ENCODE measurements around the gene ATCAY.
"Not testable (repeated sequence)": the region's sequence is repeated elsewhere in the genome, so short reads cannot be mapped to it uniquely, and the experiment has no call there.

ATCAY gene

DNA sequence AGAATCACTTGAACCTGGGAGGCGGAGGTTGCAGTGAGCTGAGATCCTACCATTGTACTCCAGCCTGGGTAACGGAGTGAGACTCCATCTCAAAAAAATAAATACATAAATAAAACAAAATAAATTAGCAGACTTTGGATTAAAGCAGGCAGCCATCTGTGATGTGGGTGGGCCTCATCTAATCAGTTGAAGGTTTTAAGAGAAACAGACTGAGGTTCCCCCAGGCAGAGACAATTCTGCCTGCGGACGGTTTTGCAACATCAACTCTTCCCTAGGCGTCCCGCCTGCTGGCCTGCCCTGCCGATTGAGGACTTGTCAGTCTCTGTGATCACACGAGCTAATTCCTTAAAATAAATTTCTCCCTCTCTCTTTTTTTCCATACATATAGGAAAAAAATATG is 23.7 kb downstream of the ATCAY start:
- no peak for DNase-seq

DNA sequence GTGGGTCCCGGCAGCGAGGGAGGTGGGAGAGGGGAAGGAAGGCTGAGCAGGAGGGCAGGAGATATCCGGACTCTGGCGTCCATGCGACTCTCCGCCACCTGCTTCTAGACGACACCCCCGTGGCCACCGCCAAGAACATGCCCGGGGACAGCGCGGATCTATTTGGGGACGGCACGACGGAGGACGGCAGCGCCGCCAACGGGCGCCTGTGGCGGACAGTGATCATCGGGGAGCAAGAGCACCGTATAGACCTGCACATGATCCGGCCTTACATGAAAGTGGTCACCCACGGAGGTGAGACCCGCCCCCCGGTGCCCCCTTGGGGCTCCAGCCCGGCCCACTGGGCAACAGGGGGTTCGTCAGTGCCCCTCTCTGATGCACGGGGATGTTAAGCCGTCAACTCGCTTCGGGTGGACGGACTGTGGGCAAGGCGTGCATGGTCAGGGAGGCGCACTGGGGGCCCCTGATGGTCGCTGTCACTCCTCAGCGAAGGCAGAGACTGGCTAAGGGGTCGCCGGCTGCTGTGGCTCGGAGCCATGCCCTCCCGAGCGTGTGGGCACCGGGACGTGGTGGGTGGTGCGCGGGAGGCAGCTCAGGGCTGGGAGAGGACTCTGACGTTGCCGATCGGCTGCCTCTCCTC is 27.3 kb downstream of the ATCAY start:
- DNase-seq, result no peak

DNA sequence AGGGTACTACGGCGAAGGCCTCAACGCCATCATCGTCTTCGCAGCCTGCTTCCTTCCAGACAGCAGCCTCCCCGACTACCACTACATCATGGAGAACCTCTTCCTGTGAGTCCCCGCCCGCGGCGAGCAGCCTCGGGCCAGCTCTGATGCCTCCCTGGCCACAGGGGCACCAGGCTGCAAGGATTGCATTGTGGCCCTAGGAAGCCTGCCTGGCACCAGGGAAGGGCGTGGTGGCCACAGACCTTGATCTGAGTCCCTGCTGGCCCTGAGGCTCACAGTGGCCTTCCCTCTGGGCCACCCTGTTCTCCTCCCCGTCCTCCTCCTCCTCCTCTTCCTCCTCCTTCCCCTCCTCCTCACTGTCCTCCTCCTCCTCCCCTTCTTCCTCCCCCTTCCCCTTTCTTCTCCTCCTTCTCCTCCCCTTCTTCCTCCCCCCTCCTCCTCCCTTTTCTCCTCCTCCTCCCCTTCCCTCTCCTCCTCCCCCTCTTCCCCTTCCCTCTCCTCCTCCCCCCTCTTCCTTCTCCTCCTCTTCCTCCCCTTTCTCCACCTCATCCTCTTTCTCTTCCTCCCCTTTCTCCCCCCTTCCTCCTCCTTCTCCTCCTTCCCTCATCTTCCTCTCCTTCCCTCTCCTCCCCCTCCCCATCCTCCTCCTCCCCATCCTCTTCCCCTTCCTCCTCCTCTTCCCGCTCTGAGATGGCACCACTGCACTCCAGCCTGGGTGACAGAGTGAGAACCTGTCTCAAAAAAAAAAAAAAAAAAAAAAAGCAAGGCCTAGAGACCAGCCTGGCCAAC is 28.0 kb downstream of the ATCAY start:
- no peak for DNase-seq

DNA sequence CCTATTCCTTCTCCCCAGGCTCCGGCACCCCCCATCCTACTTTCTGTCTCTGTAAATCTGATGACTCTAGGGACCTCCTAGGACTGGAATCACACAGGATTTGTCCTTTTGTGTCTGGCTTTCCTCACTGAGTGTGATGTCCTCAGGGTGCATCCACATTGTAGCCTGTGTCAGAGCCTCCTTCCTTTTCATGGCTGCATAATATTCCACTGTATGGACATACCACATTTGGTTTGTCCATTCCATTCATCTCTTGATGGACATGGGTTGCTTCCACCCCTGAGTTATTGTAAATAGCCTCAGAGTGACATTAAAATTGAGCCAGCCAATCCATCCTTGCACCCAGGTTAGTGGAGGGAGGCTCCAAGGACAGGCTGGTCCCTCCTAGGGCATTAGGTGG is 29.6 kb downstream of the ATCAY start:
- no peak for DNase-seq

DNA sequence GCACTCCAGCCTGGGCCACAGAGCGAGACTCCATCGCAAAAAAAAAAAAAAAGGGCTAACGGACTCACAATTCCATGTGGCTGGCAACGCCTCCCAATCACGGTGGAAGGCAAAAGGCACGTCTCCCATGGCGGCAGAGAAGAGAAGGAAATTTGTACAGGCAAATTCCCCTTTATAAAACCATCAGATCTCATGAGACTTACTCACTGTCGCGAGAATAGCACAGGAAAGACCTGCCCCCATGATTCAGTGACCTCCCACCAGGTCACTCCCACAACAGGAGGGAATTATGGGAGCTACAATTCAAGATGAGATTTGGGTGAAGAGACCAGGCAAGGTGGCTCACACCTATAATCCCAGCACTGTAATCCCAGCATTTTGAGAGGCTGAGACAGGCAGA is 33.7 kb downstream of the ATCAY start:
- no peak for DNase-seq

DNA sequence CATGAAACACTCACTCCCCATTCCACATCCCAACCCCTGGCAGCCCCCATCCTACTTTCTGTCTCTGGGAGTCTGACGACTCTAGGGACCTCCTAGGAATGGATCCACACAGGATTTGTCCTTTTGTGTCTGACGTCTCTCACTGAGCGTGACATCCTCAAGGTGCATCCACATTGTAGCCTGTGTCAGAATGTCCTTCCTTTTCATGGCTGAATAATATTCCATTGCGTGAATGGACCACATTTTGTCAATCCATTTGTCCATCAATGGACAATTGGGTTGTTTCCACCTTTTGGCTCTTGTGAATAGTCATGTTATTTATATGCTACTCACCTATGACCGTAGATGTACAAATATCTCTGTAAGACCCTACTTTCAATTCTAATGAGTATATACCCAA is 35.5 kb downstream of the ATCAY start:
- DNase-seq, result no peak

DNA sequence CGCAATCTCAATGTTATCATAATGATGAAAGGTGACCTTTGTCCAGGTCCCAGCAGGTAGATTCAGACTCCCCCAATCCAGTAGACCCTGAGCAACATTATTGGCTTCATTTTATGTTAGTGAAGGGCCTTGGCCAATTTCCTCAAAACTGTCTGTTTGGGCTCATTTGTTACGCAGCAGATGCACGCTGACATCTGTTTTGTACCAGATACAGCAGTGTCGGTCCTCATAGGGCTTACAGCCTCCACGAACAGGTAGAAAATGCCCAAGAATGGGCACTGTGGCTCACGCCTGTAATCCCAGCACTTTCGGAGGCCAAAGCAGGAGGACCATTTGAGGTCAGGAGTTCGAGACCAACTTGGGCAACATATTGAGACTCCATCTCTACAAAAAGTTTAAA is 39.3 kb downstream of the ATCAY start:
- no peak for DNase-seq

DNA sequence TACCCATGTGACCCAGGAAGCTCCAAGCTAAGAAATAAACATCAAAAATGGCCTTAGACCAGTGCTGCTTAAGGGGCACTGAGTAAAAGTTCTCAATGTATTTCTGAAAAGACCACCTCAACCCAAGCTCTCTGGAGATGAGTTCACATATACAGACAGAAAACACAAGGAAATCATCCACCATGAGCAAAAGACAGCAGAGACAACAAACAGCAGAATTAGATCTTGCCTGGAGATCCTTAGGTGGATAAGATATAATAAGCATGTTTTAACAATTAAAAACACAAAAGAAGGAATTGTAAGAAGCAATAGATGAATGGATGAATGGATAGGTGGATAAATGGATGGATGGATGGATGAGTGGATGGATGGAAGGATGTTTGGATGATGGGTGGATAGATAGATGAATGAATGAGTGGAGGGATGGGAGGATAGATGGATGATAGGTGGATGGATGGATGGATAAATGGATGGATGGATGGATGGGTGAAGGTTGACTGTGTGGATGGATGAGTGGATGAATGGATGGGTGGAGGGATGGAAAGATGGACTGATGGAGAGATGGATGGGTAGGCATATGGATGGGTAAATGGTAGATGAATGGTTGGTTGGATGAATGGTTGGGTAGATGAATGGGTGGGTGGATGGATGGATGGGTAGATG is 42.7 kb downstream of the ATCAY start:
- no peak for DNase-seq

DNA sequence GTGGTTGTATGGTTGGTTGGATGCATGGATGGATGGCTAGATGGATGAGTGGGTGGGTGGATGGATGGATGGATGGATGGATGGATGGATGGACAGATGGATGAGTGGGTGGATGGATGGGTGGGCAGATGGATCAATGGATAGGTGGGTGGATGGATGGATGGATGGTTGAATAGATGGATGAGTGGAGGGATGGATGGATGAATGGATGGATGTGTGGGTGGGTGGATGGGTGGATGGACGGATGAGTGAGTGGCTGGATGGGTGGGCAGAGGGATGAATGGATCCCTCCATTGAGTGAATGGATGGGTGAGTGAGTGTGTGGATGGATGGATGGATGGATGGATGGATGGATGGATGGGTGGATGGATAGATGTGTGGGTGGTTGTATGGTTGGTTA is 43.4 kb downstream of the ATCAY start:
- DNase-seq, result no peak

DNA sequence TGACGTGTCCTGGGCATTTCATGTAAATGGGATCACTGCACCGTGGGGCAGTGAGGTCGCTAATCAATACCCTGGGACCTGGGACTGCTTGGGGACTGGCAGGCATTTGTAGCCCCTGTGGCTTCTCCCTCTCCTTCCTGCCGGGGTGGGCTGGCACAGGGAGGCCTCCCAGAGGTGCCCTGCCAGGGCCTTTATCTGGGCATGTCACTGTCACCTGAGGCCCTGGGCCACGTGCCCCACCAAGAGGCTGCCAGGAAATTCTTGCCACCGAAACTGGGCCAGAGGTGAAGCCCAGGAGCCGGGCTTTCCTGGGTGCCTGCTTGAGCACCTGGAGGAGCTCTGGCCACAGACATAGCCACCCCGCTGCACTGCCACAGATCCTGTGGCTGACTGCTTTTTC is 50.6 kb downstream of the ATCAY start:
- DNase-seq, result no peak

DNA sequence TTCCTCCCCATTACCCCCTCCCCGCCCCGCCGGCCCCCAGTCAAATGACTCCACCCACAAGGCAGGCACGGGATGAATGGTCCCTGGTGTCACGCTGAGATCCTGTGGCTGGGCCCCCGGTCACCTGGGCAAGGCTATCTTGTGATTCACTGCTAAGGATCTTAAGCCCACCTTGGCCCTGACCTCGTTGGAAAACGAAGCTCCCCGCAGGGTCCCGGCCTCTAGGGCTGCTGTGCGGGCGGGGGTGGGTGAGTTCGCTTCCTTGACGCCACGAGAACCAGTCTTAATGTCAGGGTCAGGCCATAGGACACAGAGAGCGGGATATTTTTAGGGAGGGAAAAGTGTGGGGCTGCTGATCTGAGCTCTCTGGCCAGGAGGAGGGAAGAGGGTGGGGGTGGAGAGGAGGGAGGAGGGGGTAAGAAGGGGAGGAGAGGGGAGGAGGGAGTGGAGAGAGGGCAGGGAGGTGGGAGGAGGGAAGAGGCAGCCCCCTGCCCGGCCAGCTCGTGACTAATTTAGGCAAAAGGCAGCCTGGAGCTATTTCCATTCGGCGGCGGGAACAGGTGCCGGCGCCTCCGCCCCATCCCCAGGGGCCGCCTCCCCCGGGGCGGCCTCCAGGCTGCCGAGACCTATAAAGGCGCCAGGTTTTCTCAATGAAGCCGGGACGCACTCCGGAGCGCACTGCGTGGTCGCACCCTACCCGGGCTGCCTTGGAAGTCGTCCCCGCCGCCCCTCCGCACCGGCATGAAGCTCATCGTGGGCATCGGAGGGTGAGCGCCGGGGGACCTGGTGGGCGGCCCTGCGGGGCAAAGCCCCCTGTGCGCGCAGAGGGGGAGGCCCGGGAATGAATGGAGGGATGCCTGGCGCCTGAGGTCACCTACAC is 52.7 kb downstream of the ATCAY start, which contains the start of gene NMRK2:
TSS of gene NMRK2 (plus strand) at position 139 of the 880 bp plus-strand sequence. CDS start at position 742, 603 bp downstream.
- DNase-seq, result no peak

DNA sequence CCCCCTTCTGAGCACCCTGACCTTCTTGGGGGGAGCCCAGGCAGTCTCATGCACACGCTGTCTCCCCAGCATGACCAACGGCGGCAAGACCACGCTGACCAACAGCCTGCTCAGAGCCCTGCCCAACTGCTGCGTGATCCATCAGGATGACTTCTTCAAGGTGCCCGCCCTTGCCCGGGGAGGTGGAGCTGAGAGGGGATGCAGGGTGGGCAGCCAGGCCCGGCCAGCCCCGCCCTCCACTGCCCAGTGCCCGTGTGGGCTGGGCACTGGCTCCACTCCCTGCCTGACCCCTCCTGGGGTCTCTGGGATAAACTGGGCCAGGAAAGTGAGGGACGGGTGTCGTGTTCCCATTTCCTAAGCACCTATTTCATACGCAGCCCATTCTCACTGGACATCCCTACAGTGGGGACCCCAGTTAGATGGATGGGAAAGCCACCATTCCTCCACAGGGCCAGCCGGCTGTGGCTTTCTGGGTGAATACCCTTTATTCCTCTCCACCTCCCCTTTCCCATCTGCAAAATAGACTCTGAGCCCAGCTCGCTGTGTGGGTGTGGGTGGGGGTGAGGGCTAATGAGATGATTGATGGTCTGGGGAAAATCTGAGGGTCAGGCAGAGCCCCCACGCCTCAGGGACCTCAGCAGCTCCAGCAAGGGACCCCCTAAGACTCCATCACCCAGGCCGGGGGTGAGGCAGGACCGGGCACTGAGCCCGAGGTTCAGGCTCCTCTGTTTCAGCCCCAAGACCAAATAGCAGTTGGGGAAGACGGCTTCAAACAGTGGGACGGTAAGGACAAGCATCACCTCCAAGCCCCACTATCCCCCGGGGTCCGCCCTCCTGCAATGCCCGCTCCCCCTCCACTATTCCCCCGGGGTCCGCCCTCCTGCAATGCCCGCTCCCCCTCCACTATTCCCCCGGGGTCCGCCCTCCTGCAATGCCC is 56.3 kb downstream of the ATCAY start:
- DNase-seq, result no peak

DNA sequence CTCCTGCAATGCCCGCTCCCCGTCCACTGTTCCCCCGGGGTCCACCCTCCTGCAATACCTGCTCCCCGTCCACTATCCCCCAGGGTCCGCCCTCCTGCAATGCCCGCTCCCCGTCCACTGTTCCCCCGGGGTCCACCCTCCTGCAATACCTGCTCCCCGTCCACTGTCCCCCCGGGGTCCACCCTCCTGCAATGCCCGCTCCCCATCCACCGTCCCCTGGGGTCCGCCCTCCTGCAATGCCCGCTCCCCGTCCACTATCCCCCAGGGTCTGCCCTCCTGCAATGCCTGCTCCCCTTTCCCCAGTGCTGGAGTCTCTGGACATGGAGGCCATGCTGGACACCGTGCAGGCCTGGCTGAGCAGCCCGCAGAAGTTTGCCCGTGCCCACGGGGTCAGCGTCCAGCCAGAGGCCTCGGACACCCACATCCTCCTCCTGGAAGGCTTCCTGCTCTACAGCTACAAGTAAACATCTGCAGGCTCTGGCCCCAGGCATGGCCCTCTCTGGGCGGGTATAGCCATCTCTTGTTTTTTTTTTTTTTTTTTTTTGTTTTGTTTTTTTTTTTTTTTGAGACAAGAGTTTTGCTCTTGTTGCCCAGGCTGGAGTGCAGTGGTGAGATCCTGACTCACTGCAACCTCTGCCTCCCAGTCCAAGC is 57.9 kb downstream of the ATCAY start:
- not testable (repeated sequence) for DNase-seq

DNA sequence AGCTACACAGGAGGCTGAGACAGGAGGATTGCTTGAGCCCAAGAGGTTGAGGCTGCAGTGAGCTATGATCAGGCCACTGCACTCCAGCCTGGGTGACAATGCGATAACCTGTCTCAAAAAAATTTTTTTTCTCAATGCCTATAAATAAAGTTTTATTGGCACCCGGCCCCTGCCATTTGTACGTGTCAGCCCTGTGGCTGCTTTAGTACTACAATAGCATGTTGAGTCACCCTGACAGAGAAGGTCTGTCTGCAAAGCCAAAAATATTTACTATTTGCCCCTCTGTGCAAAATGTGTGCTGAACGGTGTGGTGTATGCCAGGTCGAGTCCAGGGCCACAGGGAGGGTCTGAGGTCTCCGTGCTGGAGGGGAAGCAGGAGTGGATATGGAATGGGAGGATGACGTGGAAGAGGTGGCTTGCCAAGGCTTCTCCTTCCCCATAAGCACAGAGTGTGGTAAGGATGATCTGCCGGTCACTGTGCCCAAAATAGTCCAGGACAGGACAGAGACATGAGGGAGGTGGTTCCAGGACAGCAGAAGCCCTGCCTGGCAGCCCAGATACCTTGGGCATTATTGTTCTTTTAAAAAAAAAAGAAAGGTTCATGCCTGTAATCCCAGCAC is 62.4 kb downstream of the ATCAY start:
- no peak for DNase-seq

DNA sequence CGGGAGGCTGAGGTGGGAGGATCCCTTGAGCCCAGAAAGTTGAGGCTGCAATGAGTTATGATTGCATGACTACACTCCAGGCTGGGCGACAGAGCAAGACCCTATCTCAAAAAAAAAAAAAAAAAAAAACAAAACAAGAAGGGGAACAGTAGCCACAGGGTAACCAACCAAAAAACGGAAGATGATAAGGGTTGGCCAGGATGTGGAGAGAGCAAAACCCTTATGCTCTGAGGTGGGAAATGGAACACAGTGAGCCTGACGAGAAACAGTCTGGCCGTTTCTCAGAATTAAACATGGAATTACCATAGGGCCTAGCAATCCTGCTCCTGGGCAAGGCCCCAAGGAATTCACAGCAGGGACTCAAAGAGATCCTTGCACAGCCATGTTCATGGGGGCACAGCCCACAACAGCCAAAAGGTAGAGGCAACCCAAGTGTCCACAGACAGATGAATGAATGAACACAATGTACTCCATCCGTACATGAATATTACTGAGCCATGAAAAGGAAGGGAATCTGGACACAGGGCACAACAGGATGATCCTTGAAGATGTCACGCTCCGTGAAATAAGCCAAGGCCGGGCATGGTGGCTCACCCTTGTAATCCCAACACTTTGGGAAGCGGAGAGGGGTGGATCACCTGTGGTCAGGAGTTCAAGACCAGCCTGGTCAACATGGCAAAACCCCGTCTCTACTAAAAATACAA is 63.7 kb downstream of the ATCAY start:
- DNase-seq, result no peak

DNA sequence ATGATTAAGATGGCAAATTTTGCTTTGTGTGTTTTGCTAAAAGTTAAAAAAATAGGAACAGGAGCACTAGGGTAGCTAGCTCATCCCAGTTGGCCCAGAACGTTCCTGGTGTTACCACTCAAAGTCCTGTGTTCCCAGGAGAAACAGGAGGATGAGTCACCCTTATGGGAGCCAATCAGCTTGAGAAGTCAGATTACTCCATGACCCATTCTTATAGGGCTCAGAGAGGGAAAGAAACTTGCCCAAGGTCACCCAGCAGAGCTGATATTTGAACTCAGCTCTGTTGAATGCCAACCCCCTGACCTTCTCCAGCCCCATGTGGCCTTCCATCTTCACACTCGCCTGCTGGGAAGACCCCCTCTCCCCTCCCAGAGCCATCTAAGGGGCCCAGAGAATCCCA is 65.4 kb downstream of the ATCAY start:
- no peak for DNase-seq

DNA sequence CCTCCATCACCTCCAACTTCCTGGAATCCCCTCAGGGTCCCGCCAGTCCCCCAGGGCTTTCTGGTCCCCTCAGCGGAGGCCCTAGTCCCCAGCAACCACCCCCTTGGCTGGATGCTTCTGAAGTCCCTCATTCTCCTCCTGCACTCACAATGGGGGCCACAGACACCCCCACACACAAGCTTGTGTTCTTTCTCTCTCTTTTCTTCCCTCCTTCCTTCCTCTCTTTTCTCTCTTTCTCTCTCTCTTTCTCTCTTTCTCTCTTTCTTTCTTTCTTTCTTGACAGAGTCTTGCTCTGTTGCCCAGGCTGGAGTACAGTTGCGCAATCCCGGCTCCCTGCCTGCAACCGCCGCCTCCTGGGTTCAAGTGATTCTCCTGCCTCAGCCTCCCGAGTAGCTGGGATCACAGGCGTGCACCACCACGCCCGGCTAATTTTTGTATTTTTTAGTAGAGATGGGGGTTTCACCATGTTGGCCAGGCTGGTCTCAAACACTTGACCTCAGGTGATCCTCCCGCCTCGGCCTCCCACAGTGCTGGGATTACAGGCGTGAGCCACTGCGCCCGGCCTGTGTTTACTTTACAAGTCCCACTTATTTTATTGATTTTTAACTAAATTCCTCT is 66.9 kb downstream of the ATCAY start:
- DNase-seq, result not testable (repeated sequence)

DNA sequence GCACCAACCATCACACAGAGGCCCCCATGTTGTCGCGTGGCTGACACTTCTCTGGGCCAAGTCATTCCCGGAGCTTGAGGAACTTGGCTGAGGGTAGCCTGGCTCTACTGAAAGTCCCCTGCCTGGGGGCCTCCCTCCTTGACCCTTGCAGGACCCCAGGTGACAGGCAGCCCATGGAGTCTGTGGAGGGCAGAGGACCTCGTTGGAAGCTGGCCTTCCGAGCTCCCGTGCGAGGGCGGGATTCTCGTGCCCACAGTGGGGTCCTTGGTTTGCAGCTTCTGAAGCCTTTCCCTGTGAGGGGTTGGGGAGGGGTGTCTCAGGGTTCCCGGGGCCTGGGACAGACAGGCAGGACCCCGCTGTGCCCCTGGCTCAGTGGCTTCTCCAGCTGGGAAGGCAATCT is 68.8 kb downstream of the ATCAY start:
- DNase-seq, result no peak

DNA sequence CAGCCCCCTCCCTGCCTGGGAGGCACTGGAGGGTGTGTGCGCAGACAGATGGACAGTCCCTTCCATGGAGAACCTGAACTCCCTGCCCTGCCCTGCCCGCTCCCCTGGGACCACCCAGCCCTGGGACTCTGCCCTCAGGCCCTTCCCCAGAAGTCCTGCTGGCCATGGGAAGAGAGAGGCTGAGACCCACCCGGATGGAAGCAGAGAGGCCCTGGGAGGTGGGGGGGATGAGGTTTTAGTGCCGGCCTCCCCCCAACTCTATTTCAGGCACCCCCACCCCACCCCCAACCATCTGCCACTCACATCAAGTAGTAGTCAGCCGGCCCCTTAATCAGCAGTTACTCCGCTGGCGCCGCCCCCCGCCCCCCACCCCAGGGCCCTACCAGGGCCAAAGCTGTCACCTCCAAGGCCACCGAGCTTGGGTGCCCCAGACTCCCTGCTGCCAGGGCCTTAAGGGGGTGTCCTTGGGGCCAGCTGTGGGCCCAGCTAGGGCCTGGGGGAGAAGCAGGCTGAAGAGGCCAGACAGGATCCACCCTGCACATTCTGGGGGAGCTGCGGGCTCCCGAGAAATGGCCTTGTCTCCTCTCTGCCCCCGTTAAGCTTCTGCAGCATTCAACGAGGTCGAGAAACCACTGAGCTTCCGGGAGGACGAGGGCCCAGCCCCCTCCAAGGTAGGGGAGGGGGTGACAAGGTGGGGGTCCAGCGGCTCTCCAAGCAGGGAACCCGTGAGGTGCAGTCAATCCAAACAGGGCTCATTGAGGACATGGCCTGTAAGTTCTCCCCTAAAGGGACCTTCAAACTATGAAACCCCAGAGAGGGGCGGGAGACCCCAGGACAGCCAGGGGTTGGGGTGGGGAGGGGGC is 69.7 kb downstream of the ATCAY start:
- DNase-seq, result no peak

Data from NCI-H2029 (cell line).